ENCODE results near the gene PLEKHH2.

PLEKHH2 gene
- long read RNA-seq, result 0 reads

GRCh38 chr2:43637030-43637803, at the start of gene PLEKHH2:
PLEKHH2 (plus strand) TSS chr2:43637260; CDS start chr2:43644674, 7,414 bp downstream.
- no peak for TF ChIP-seq REST (IDR thresholded peaks at IDR 0.05; ENCODE audit: insufficient replicate concordance, low read depth)
- no peak for TF ChIP-seq CTCF (IDR thresholded peaks at IDR 0.05; ENCODE audit: insufficient read depth, low read length)
- no peak for TF ChIP-seq GABPA (IDR thresholded peaks at IDR 0.05; ENCODE audit: low read depth)
- TF ChIP-seq POLR2AphosphoS5 (IDR thresholded peaks at IDR 0.05; ENCODE audit: low read depth), result no peak
- no peak for TF ChIP-seq SPI1 (IDR thresholded peaks at IDR 0.05; ENCODE audit: borderline replicate concordance, low read depth)
- peak within 1 kb of the TSS; percentile 45 for H3K4me3 ChIP-seq (replicated peaks; ENCODE audit: insufficient read depth, low read length)
- H3K27me3 ChIP-seq (ENCODE audit: insufficient read depth, poor library complexity, severe bottlenecking), result peaks cover 17% of the 10 kb centered on the region
- peak; percentile 29 to 51 for DNase-seq (ENCODE audit: low read depth in 1 of 2, low spot score in 1 of 2)
- H3K27ac ChIP-seq (replicated peaks), result no peak within 1 kb of the TSS

GRCh38 chr2:43592443-43592842, 44.6 kb upstream of the PLEKHH2 start:
- TF ChIP-seq POLR2AphosphoS5 (IDR thresholded peaks at IDR 0.05; ENCODE audit: low read depth) (no peak), GABPA (IDR thresholded peaks at IDR 0.05; ENCODE audit: low read depth) (no peak), CTCF (IDR thresholded peaks at IDR 0.05; ENCODE audit: insufficient read depth, low read length) (no peak), REST (IDR thresholded peaks at IDR 0.05; ENCODE audit: insufficient replicate concordance, low read depth) (no peak), SPI1 (IDR thresholded peaks at IDR 0.05; ENCODE audit: borderline replicate concordance, low read depth) (no peak)
- H3K27me3 ChIP-seq (ENCODE audit: insufficient read depth, poor library complexity, severe bottlenecking), result no peaks in the 10 kb centered on the region
- no peak for DNase-seq (ENCODE audit: low read depth in 1 of 2, low spot score in 1 of 2)
- H3K27ac ChIP-seq (replicated peaks), result no peak overlapping the region
- no peak overlapping the region for H3K4me3 ChIP-seq (replicated peaks; ENCODE audit: insufficient read depth, low read length)

- Histone ChIP-seq H3K27ac (replicated peaks) (no peak overlapping the region), H3K27me3 (ENCODE audit: insufficient read depth, poor library complexity, severe bottlenecking) (no peaks in the 10 kb centered on the region), H3K4me3 (replicated peaks; ENCODE audit: insufficient read depth, low read length) (no peak overlapping the region)
- TF ChIP-seq GABPA (IDR thresholded peaks at IDR 0.05; ENCODE audit: low read depth) (no peak), REST (IDR thresholded peaks at IDR 0.05; ENCODE audit: insufficient replicate concordance, low read depth) (no peak), CTCF (IDR thresholded peaks at IDR 0.05; ENCODE audit: insufficient read depth, low read length) (no peak), POLR2AphosphoS5 (IDR thresholded peaks at IDR 0.05; ENCODE audit: low read depth) (no peak), SPI1 (IDR thresholded peaks at IDR 0.05; ENCODE audit: borderline replicate concordance, low read depth) (no peak)
- DNase-seq (ENCODE audit: low read depth in 1 of 2, low spot score in 1 of 2), result no peak
These were observed 43.8 kb upstream of the PLEKHH2 start for GRCh38 chr2:43593254-43593653.

Data from HL-60 (cell line).